A549 (cell line): ENCODE data around the gene KCNJ9. TPM values are rescaled to one million over a fixed set of nuclear protein-coding genes. Genes with fewer than 3 reads are reported as not detected.
A peak's percentile ranks its signal among the peaks of the same experiment; 100 is the strongest.

Experiments
- ATAC-seq, 2 experiments: fragments of 200-7000 bp in 1 of 2; fragments of >200 bp in 1 of 2; cut with Nextera tagmentation in 1 of 2; cut with Tn5 transposase in 1 of 2; 3 replicates each; pipeline versions ENCODE4 v1.8.0 to v1.9.1; 2018 to 2020; ENCODE audit warnings: mild to moderate bottlenecking in 1 of 2, moderate library complexity in 1 of 2
- CTCF ChIA-PET: fragments of 300-600 bp; sonication (Branson Sonifier 250); formaldehyde crosslinking; extraction: SDS; loops from one replicate; lab custom pipeline; 2021; ENCODE audit warnings: antibody characterized with exemption, inconsistent platforms; lab: Yijun Ruan, JAX
- POLR2A ChIA-PET: fragments of 350-600 bp; formaldehyde crosslinking; extraction: SDS; loops from one replicate; lab custom pipeline; 2021; ENCODE audit warnings: antibody characterized with exemption, inconsistent platforms; lab: Yijun Ruan, JAX
- DNase-seq, 2 experiments: peaks; one replicate each; pipeline versions ENCODE4 v3.0.0 to v3.0.0-alpha.2; 2011 to 2016; ENCODE audit warnings: low read depth in 1 of 2, low spot score in 1 of 2
- FAIRE-seq: peaks from 2 replicates; lab custom pipeline; 2011; peaks lifted over from hg19 to GRCh38; lab: Jason Lieb, UNC
- H3K27ac ChIP-seq, 2 experiments: fragments of >200 bp; sonication (Bioruptor Twin); formaldehyde crosslinking; 3 replicates each; pipeline ENCODE4 v1.5.1; 2016 to 2017
- H3K4me1 ChIP-seq: fragments of >200 bp; sonication (Bioruptor Twin); formaldehyde crosslinking; 3 replicates; pipeline ENCODE4 v1.6.1; 2016
- H3K4me2 ChIP-seq: fragments of >200 bp; sonication (Bioruptor Twin); formaldehyde crosslinking; 3 replicates; pipeline ENCODE4 v1.6.1; 2016
- H3K4me3 ChIP-seq: fragments of >200 bp; sonication (Bioruptor Twin); formaldehyde crosslinking; 3 replicates; pipeline ENCODE4 v1.5.1; 2016
- H3K9me3 ChIP-seq: fragments of >200 bp; sonication (Bioruptor Twin); formaldehyde crosslinking; 3 replicates; pipeline ENCODE4 v1.6.1; 2016
- EHF ChIP-seq: fragments of 250-450 bp; sonication (Bioruptor Pico); IDR thresholded peaks from 2 replicates; pipeline ENCODE4 v1.5.0; 2020; ENCODE audit warnings: mild to moderate bottlenecking
- EHMT2 ChIP-seq: fragments of 200-600 bp; sonication (generic); IDR thresholded peaks from 2 replicates; pipeline ENCODE4 v1.6.1; 2016; ENCODE audit warnings: antibody characterized with exemption, low read depth, mild to moderate bottlenecking, moderate library complexity
- EP300 ChIP-seq, 2 experiments: fragments of >200 bp; sonication (Bioruptor Twin); formaldehyde crosslinking; IDR thresholded peaks; 2 replicates in 1 of 2; 3 replicates in 1 of 2; pipeline ENCODE4 v1.6.1; 2016 to 2017
- HOXB5 ChIP-seq: fragments of 250-450 bp; sonication (Bioruptor Pico); IDR thresholded peaks from 2 replicates; pipeline ENCODE4 v1.5.0; 2020; ENCODE audit warnings: mild to moderate bottlenecking, moderate library complexity
- JUNB ChIP-seq: fragments of >200 bp; sonication (Bioruptor Twin); formaldehyde crosslinking; IDR thresholded peaks from 2 replicates; pipeline ENCODE4 v1.6.1; 2016
- KDM1A ChIP-seq: fragments of 200-600 bp; sonication (generic); IDR thresholded peaks from 2 replicates; pipeline ENCODE4 v1.6.1; 2016; ENCODE audit warnings: low read depth, mild to moderate bottlenecking
- KDM5A ChIP-seq: fragments of 200-600 bp; sonication (generic); IDR thresholded peaks from 2 replicates; pipeline ENCODE4 v1.6.1; 2016; ENCODE audit warnings: antibody characterized with exemption, mild to moderate bottlenecking
- POLR2A ChIP-seq: IDR thresholded peaks from 2 replicates; pipeline ENCODE4 v1.6.1; 2012; ENCODE audit warnings: mild to moderate bottlenecking, low read length
- RFX5 ChIP-seq: fragments of 450-650 bp; IDR thresholded peaks from 2 replicates; pipeline ENCODE4 v1.7.1; 2014; ENCODE audit warnings: antibody characterized with exemption, mild to moderate bottlenecking, moderate library complexity
- RNF2 ChIP-seq: fragments of 200-600 bp; sonication (generic); IDR thresholded peaks from 2 replicates; pipeline ENCODE4 v1.6.1; 2016; ENCODE audit warnings: low read depth, mild to moderate bottlenecking, antibody characterized with exemption, moderate library complexity, borderline replicate concordance
- SMC3 ChIP-seq: fragments of >200 bp; sonication (Bioruptor Twin); formaldehyde crosslinking; IDR thresholded peaks from 3 replicates; pipeline ENCODE4 v1.6.1; 2018; ENCODE audit warnings: inconsistent platforms
- SREBF2 ChIP-seq: fragments of 450-650 bp; IDR thresholded peaks from 2 replicates; pipeline ENCODE4 v1.6.1; 2014; ENCODE audit warnings: mild to moderate bottlenecking, moderate library complexity
- TFCP2L1 ChIP-seq: fragments of 250-450 bp; sonication (Bioruptor Pico); IDR thresholded peaks from 2 replicates; pipeline ENCODE4 v1.5.0; 2021; ENCODE audit warnings: mild to moderate bottlenecking
- ZC3H11A ChIP-seq: fragments of 450-650 bp; IDR thresholded peaks from 2 replicates; pipeline ENCODE4 v1.6.1; 2014; ENCODE audit warnings: antibody characterized with exemption, mild to moderate bottlenecking
- WGBS: methylation state at CpG from one replicate; pipeline ENCODE4 v1.1.6; 2017; ENCODE audit errors: missing lambda C conversion rate; 5-methylcytosine and 5-hydroxymethylcytosine counted together
- polyA plus RNA-seq, 4 experiments: library from polyadenylated mRNA; depleted of rRNA in 3 of 4; stranded (reverse); fragments of >200 nt; fragmentation: RNase III in 1 of 4; extraction: RNeasy Plus Mini Kit Qiagen cat#74134 plus additional on column Dnase treatment in 1 of 4; gene quantifications; 2 replicates in 3 of 4; 3 replicates in 1 of 4; pipeline ENCODE4 v1.2.3, GENCODE V29; 2011 to 2017
- TF ChIP-seq, protein P1 (sequence below): fragments of 250-450 bp; sonication (Bioruptor Pico); IDR thresholded peaks from 2 replicates; pipeline ENCODE4 v1.5.0; 2020; ENCODE audit warnings: low read depth, mild to moderate bottlenecking, moderate library complexity
- TF ChIP-seq, protein P2 (sequence below): IDR thresholded peaks from 2 replicates; pipeline ENCODE4 v1.6.1; 2012
- TF ChIP-seq, protein P3 (sequence below): fragments of 200-600 bp; sonication (generic); IDR thresholded peaks from 2 replicates; pipeline ENCODE4 v1.6.1; 2016; ENCODE audit warnings: antibody characterized with exemption, mild to moderate bottlenecking, moderate library complexity
- TF ChIP-seq, protein P4 (sequence below): fragments of 150-350 bp; IDR thresholded peaks from 2 replicates; pipeline ENCODE4 v1.6.1; 2014; ENCODE audit warnings: low read depth, mild to moderate bottlenecking, low read length
- TF ChIP-seq, protein P5 (sequence below): fragments of >200 bp; sonication (Bioruptor Twin); formaldehyde crosslinking; IDR thresholded peaks from 2 replicates; pipeline ENCODE4 v1.6.1; 2016

Gene KCNJ9
- polyA plus RNA-seq, 2 of the 4 experiments (the other 2 are of a cell fraction): not detected

DNA sequence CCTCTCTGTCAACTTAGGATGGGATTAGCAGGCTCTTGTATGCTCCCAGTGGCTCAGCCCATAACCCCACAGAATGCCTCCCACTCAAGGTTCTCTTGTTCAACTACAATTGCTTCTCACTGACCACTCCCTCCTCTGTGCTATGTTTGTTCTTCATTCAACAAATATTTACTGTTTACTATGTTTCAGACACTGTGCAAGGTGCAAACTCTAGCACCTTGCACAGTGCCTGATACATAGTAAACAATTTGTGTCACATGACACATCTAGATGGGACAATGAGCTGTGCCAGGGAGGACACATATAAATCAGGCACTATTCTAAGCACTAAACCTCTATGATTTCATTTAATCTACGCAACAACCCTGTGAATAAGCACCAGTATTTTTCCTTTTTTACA is 49.6 kb downstream of the KCNJ9 start:
- ATAC-seq (peak in 1 of 2 experiments; percentile 42; a peak in 3 of 6 replicates), DNase-seq (peak in 1 of 2 experiments; percentile 27), FAIRE-seq (no peak)
- 74% methylated on average over 1 of the region's 1 CpG for WGBS
- Histone ChIP-seq H3K4me2 (peak overlapping the region; percentile 46; the same call in 2 of the 3 replicates), H3K27ac (peak overlapping the region; percentile 60 to 85; a peak in 3 of 6 replicates), H3K4me3 (no peak overlapping the region), H3K9me3 (no peaks in the 10 kb centered on the region), H3K4me1 (peaks cover 37% of the 10 kb centered on the region)
- ChIA-PET CTCF (interaction anchor here (0.6 to 23.7 kb wide), 7 partner anchors 9 to 121 kb away, joined by 3 to 222 read pairs (median 4); no protein-coding TSS in a partner anchor), POLR2A (no interaction called here)
- TF ChIP-seq, protein P1, sequence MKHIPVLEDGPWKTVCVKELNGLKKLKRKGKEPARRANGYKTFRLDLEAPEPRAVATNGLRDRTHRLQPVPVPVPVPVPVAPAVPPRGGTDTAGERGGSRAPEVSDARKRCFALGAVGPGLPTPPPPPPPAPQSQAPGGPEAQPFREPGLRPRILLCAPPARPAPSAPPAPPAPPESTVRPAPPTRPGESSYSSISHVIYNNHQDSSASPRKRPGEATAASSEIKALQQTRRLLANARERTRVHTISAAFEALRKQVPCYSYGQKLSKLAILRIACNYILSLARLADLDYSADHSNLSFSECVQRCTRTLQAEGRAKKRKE (CRISPR knock-in tag): no peak
- TF ChIP-seq POLR2A (no peak), SREBF2 (no peak), RNF2 (no peak)

DNA sequence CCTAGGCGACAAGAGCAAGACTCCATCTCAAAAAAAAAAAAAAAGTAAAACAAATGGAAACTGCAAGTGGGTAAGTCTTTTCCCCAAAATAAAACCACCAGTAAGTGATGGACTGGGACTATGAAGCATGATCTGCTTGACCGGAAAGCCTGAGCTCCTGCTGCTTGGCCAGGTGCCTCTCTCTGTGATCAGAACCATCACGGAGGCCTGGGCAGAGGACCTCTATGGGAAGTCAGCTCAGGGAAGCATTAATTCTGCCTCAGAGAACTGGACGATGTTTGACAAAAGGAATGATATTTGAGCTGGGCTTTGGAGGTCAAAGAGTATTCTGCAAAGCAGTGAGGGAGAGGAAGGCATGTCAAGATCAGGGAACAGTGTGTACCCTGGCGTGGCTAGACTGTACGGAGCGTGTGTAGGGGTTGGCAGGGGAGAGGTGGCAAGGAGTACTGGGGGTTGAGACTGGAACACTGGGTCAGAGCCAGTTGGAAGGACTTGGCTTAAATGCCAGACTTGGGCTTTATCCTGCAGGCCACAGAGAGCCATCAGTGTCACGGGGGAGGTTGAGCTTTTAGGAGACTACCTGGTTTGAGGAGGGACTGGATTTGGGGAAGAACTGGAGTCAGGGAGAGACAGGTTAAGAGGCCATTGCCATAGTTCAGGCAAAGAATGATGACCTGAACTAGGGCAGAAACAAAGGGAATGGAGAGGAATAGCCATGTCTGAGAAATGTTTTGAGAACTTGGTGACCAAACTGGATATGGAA is 50.6 kb downstream of the KCNJ9 start:
- Histone ChIP-seq H3K27ac (peak overlapping the region in 1 of 2 experiments; percentile 60; a peak in 2 of 6 replicates), H3K4me2 (no peak overlapping the region), H3K9me3 (no peaks in the 10 kb centered on the region), H3K4me1 (peaks cover 33% of the 10 kb centered on the region), H3K4me3 (no peak overlapping the region)
- no peak for FAIRE-seq
- POLR2A ChIA-PET: no interaction called here
- TF ChIP-seq, protein P2, sequence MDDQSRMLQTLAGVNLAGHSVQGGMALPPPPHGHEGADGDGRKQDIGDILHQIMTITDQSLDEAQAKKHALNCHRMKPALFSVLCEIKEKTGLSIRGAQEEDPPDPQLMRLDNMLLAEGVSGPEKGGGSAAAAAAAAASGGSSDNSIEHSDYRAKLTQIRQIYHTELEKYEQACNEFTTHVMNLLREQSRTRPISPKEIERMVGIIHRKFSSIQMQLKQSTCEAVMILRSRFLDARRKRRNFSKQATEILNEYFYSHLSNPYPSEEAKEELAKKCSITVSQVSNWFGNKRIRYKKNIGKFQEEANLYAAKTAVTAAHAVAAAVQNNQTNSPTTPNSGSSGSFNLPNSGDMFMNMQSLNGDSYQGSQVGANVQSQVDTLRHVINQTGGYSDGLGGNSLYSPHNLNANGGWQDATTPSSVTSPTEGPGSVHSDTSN: no peak
- TF ChIP-seq KDM5A (no peak), EP300 (IDR thresholded peaks at IDR 0.05) (no peak), ZC3H11A (no peak), RFX5 (no peak), TFCP2L1 (no peak), JUNB (no peak), HOXB5 (CRISPR knock-in tag) (no peak), EHF (CRISPR knock-in tag) (no peak), KDM1A (no peak), SMC3 (no peak), EHMT2 (no peak)
- TF ChIP-seq, protein P3, sequence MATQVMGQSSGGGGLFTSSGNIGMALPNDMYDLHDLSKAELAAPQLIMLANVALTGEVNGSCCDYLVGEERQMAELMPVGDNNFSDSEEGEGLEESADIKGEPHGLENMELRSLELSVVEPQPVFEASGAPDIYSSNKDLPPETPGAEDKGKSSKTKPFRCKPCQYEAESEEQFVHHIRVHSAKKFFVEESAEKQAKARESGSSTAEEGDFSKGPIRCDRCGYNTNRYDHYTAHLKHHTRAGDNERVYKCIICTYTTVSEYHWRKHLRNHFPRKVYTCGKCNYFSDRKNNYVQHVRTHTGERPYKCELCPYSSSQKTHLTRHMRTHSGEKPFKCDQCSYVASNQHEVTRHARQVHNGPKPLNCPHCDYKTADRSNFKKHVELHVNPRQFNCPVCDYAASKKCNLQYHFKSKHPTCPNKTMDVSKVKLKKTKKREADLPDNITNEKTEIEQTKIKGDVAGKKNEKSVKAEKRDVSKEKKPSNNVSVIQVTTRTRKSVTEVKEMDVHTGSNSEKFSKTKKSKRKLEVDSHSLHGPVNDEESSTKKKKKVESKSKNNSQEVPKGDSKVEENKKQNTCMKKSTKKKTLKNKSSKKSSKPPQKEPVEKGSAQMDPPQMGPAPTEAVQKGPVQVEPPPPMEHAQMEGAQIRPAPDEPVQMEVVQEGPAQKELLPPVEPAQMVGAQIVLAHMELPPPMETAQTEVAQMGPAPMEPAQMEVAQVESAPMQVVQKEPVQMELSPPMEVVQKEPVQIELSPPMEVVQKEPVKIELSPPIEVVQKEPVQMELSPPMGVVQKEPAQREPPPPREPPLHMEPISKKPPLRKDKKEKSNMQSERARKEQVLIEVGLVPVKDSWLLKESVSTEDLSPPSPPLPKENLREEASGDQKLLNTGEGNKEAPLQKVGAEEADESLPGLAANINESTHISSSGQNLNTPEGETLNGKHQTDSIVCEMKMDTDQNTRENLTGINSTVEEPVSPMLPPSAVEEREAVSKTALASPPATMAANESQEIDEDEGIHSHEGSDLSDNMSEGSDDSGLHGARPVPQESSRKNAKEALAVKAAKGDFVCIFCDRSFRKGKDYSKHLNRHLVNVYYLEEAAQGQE: no peak
- TF ChIP-seq, protein P4, sequence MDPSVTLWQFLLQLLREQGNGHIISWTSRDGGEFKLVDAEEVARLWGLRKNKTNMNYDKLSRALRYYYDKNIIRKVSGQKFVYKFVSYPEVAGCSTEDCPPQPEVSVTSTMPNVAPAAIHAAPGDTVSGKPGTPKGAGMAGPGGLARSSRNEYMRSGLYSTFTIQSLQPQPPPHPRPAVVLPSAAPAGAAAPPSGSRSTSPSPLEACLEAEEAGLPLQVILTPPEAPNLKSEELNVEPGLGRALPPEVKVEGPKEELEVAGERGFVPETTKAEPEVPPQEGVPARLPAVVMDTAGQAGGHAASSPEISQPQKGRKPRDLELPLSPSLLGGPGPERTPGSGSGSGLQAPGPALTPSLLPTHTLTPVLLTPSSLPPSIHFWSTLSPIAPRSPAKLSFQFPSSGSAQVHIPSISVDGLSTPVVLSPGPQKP: no peak
- TF ChIP-seq, protein P5, sequence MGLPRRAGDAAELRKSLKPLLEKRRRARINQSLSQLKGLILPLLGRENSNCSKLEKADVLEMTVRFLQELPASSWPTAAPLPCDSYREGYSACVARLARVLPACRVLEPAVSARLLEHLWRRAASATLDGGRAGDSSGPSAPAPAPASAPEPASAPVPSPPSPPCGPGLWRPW: no peak
- TF ChIP-seq, protein P1 (CRISPR knock-in tag): no peak
- CTCF ChIA-PET: interaction anchor here (0.6 to 23.7 kb wide), 6 partner anchors 10 to 120 kb away, joined by 3 to 222 read pairs (median 3); no protein-coding TSS in a partner anchor
- WGBS: 69% methylated on average over 8 of the region's 8 CpGs
- ATAC-seq: no peak
- no peak for DNase-seq
